Kidney epithelial cell (primary cell): ENCODE data around the gene FRS3. TPM values are rescaled to one million over a fixed set of nuclear protein-coding genes. Genes with fewer than 3 reads are reported as not detected.

Source experiments
- DNase-seq: peaks from one replicate; pipeline ENCODE4 v3.0.0-alpha.2; 2010; ENCODE audit warnings: low read depth
- H3K27me3 ChIP-seq: 2 replicates; pipeline ENCODE4 v1.6.0; 2011; ENCODE audit warnings: low read length; ENCODE audit not compliant: control insufficient read depth, insufficient read depth
- H3K36me3 ChIP-seq: 2 replicates; pipeline ENCODE4 v1.5.1; 2011; ENCODE audit warnings: low read length; ENCODE audit not compliant: control insufficient read depth, insufficient read depth
- H3K4me3 ChIP-seq: 2 replicates; pipeline ENCODE4 v1.5.1; 2011; ENCODE audit warnings: low read depth, mild to moderate bottlenecking, control low read depth, low read length
- CTCF ChIP-seq: IDR thresholded peaks from 2 replicates; pipeline ENCODE4 v1.5.1; 2011; ENCODE audit warnings: mild to moderate bottlenecking, moderate library complexity, low read length, control low read depth, inconsistent platforms; ENCODE audit not compliant: insufficient read depth, poor library complexity, severe bottlenecking
- total RNA-seq: library from RNA; depleted of rRNA; stranded (reverse); fragments of >200 nt; gene quantifications from 2 replicates; pipeline ENCODE4 v1.2.3, GENCODE V29; 2015

FRS3 gene
- total RNA-seq, 1 donor from 2014 or later, result 2.1 TPM

GRCh38 chr6:41796474-41796873 is 16.8 kb upstream of the FRS3 start:
- no peak for DNase-seq
- TF ChIP-seq CTCF, result no peak
- Histone ChIP-seq H3K4me3 (no peak overlapping the region), H3K36me3 (peaks cover 1% of the 10 kb centered on the region), H3K27me3 (no peaks in the 10 kb centered on the region)

GRCh38 chr6:41791984-41792383 is 12.3 kb upstream of the FRS3 start:
- Histone ChIP-seq H3K36me3 (peaks cover 1% of the 10 kb centered on the region), H3K27me3 (no peaks in the 10 kb centered on the region), H3K4me3 (no peak overlapping the region)
- DNase-seq, result no peak
- TF ChIP-seq CTCF, result no peak

GRCh38 chr6:41791305-41791704 is 11.6 kb upstream of the FRS3 start:
- H3K27me3 ChIP-seq, result no peaks in the 10 kb centered on the region
- no peak for DNase-seq
- no peak for TF ChIP-seq CTCF
- no peak overlapping the region for H3K4me3 ChIP-seq
- H3K36me3 ChIP-seq, result no peaks in the 10 kb centered on the region

- no peaks in the 10 kb centered on the region for H3K27me3 ChIP-seq
- no peak overlapping the region for H3K4me3 ChIP-seq
- TF ChIP-seq CTCF, result no peak
- DNase-seq, result no peak
- H3K36me3 ChIP-seq, result no peaks in the 10 kb centered on the region
Observed at GRCh38 chr6:41790045-41790444, 10.3 kb upstream of the FRS3 start.

- H3K36me3 ChIP-seq, result no peaks in the 10 kb centered on the region
- no peak for DNase-seq
- H3K4me3 ChIP-seq, result no peak overlapping the region
- TF ChIP-seq CTCF, result no peak
- H3K27me3 ChIP-seq, result no peaks in the 10 kb centered on the region
Observed at GRCh38 chr6:41789390-41789724, 9.7 kb upstream of the FRS3 start.

- peak; percentile 80 for TF ChIP-seq CTCF
- no peaks in the 10 kb centered on the region for H3K36me3 ChIP-seq
- H3K4me3 ChIP-seq, result peak within 1 kb of the TSS; percentile 74
- DNase-seq, result peak; percentile 71
- no peaks in the 10 kb centered on the region for H3K27me3 ChIP-seq
Observed at GRCh38 chr6:41787219-41787917, 7.7 kb upstream of the FRS3 start, which contains the start of gene TOMM6. Gene TOMM6, plus strand, starts transcription at chr6:41787694. Its CDS starts 4 bp downstream, at chr6:41787698.
